T-helper 2 cell treated with Interferon-gamma antibody and Interleukin-4, amounts not matched to agents 5 μg/mL and 100 μg/mL, for 36 hours (primary cell): Measurements from ENCODE around the gene NUPR1.
"Not testable (repeated sequence)": the region's sequence is repeated elsewhere in the genome, so short reads cannot be mapped to it uniquely, and the experiment has no call there.

Experiments used
- DNase-seq: peaks from one replicate; pipeline ENCODE4 v3.0.0; 2021; ENCODE audit warnings: low spot score
- H3K27ac Mint-ChIP-seq: one replicate; pipeline ENCODE4 v1.8.0; 2021; ENCODE audit warnings: mild to moderate bottlenecking, mixed read lengths
- H3K27me3 Mint-ChIP-seq: one replicate; pipeline ENCODE4 v1.8.0; 2021; ENCODE audit warnings: low read depth, mixed read lengths
- H3K36me3 Mint-ChIP-seq: one replicate; pipeline ENCODE4 v1.8.0; 2021; ENCODE audit warnings: low read depth, mixed read lengths
- H3K4me1 Mint-ChIP-seq: one replicate; pipeline ENCODE4 v1.8.0; 2021; ENCODE audit warnings: low read depth, mixed read lengths
- H3K4me3 Mint-ChIP-seq: one replicate; pipeline ENCODE4 v1.8.0; 2022; ENCODE audit warnings: mild to moderate bottlenecking, moderate library complexity, mixed read lengths
- H3K9me3 Mint-ChIP-seq: one replicate; pipeline ENCODE4 v1.8.0; 2021; ENCODE audit warnings: mixed read lengths

The NUPR1 gene

GRCh38 chr16:28492511-28492910 is 46.3 kb downstream of the NUPR1 start:
- Mint-ChIP-seq H3K4me3 (peak overlapping the region; percentile 98), H3K36me3 (peaks cover 43% of the 10 kb centered on the region), H3K4me1 (peaks cover 52% of the 10 kb centered on the region), H3K27ac (peak overlapping the region; percentile 100), H3K27me3 (no peaks in the 10 kb centered on the region), H3K9me3 (no peaks in the 10 kb centered on the region)
- DNase-seq: no peak

- H3K4me1 Mint-ChIP-seq: peaks cover 48% of the 10 kb centered on the region
- H3K9me3 Mint-ChIP-seq: no peaks in the 10 kb centered on the region
- H3K27ac Mint-ChIP-seq: peak within 1 kb of the TSS; percentile 100
- DNase-seq: peak; percentile 88
- H3K4me3 Mint-ChIP-seq: peak within 1 kb of the TSS; percentile 98
- peaks cover 42% of the 10 kb centered on the region for H3K36me3 Mint-ChIP-seq
- H3K27me3 Mint-ChIP-seq: no peaks in the 10 kb centered on the region
Measured at GRCh38 chr16:28491970-28492474, 46.8 kb downstream of the NUPR1 start, which contains the start of gene CLN3. Gene CLN3, minus strand, starts transcription at chr16:28492074. Its CDS starts 315 bp downstream, at chr16:28491759.

GRCh38 chr16:28491230-28491969 is 47.4 kb downstream of the NUPR1 start:
- Mint-ChIP-seq H3K27me3 (no peaks in the 10 kb centered on the region), H3K9me3 (no peaks in the 10 kb centered on the region), H3K36me3 (peaks cover 40% of the 10 kb centered on the region), H3K27ac (peak overlapping the region; percentile 100), H3K4me1 (peaks cover 41% of the 10 kb centered on the region), H3K4me3 (peak overlapping the region; percentile 98)
- DNase-seq: no peak

GRCh38 chr16:28486266-28486665 is 52.5 kb downstream of the NUPR1 start:
- Mint-ChIP-seq H3K36me3 (peaks cover 46% of the 10 kb centered on the region), H3K27ac (no peak overlapping the region), H3K4me3 (no peak overlapping the region), H3K9me3 (no peaks in the 10 kb centered on the region), H3K4me1 (peaks cover 5% of the 10 kb centered on the region), H3K27me3 (no peaks in the 10 kb centered on the region)
- no peak for DNase-seq

GRCh38 chr16:28483361-28483760 is 55.4 kb downstream of the NUPR1 start:
- not testable (repeated sequence) for H3K27me3 Mint-ChIP-seq, H3K4me1 Mint-ChIP-seq, DNase-seq, H3K4me3 Mint-ChIP-seq, H3K9me3 Mint-ChIP-seq
- peak overlapping the region; percentile 26 for H3K27ac Mint-ChIP-seq
- H3K36me3 Mint-ChIP-seq: peaks cover 34% of the 10 kb centered on the region
